DMS79 (cell line): ENCODE data around the gene MANF.
A peak's percentile ranks its signal among the peaks of the same experiment; 100 is the strongest.
"Not testable (repeated sequence)": the region's sequence is repeated elsewhere in the genome, so short reads cannot be mapped to it uniquely, and the experiment has no call there.

Experiments
- DNase-seq: peaks from one replicate; lab custom pipeline; 2025; lab: John Stamatoyannopoulos, UW

Gene MANF

GRCh38 chr3:51384726-51385473 is at the start of gene MANF:
Gene MANF, plus strand, starts transcription at chr3:51385291. Its CDS starts 52 bp downstream, at chr3:51385343.
- peak; percentile 78 for DNase-seq

- no peak for DNase-seq
Measured at GRCh38 chr3:51336261-51336660, 48.8 kb upstream of the MANF start.

- no peak for DNase-seq
Measured at GRCh38 chr3:51337666-51338065, 47.4 kb upstream of the MANF start.

- DNase-seq, result no peak
Measured at GRCh38 chr3:51338632-51339031, 46.5 kb upstream of the MANF start.

- no peak for DNase-seq
Measured at GRCh38 chr3:51340013-51340829, 44.9 kb upstream of the MANF start.

- no peak for DNase-seq
Measured at GRCh38 chr3:51340989-51341636, 44.0 kb upstream of the MANF start.

- no peak for DNase-seq
Measured at GRCh38 chr3:51343918-51344687, 41.0 kb upstream of the MANF start.

GRCh38 chr3:51350751-51351150 is 34.3 kb upstream of the MANF start:
- no peak for DNase-seq

- no peak for DNase-seq
Measured at GRCh38 chr3:51353131-51353530, 32.0 kb upstream of the MANF start.

GRCh38 chr3:51353691-51354090 is 31.4 kb upstream of the MANF start:
- no peak for DNase-seq

- DNase-seq, result no peak
Measured at GRCh38 chr3:51354172-51354571, 30.9 kb upstream of the MANF start.

GRCh38 chr3:51354731-51355615 is 30.1 kb upstream of the MANF start:
- no peak for DNase-seq

- no peak for DNase-seq
Measured at GRCh38 chr3:51355891-51356578, 29.1 kb upstream of the MANF start.

- DNase-seq, result no peak
Measured at GRCh38 chr3:51357856-51358255, 27.2 kb upstream of the MANF start.

- DNase-seq, result no peak
Measured at GRCh38 chr3:51358981-51359380, 26.1 kb upstream of the MANF start.

GRCh38 chr3:51360806-51361205 is 24.3 kb upstream of the MANF start:
- no peak for DNase-seq

GRCh38 chr3:51361746-51362145 is 23.3 kb upstream of the MANF start:
- no peak for DNase-seq

GRCh38 chr3:51362476-51362875 is 22.6 kb upstream of the MANF start:
- no peak for DNase-seq

- not testable (repeated sequence) for DNase-seq
Measured at GRCh38 chr3:51368276-51368675, 16.8 kb upstream of the MANF start.

- DNase-seq, result no peak
Measured at GRCh38 chr3:51371943-51372557, 13.0 kb upstream of the MANF start.
